ENCODE results near the gene EXOC3L1.

Gene EXOC3L1

GRCh38 chr16:67228905-67229304, 39.0 kb upstream of the EXOC3L1 start:
- no peak for TF ChIP-seq EP300 (IDR thresholded peaks at IDR 0.05; ENCODE audit: borderline replicate concordance)
- no peak for TF ChIP-seq EGR1 (IDR thresholded peaks at IDR 0.05)
- TF ChIP-seq CEBPB (IDR thresholded peaks at IDR 0.05) = no peak
- no peak for TF ChIP-seq YY1 (IDR thresholded peaks at IDR 0.05; ENCODE audit: low read depth)
- TF ChIP-seq CREB1 (IDR thresholded peaks at IDR 0.05; ENCODE audit: low read depth) = no peak
- no peak for TF ChIP-seq MAX (IDR thresholded peaks at IDR 0.05)
- TF ChIP-seq RAD21 (IDR thresholded peaks at IDR 0.05; ENCODE audit: low read depth) = no peak
- TF ChIP-seq TEAD4 (IDR thresholded peaks at IDR 0.05) = no peak

- TF ChIP-seq, protein P1, sequence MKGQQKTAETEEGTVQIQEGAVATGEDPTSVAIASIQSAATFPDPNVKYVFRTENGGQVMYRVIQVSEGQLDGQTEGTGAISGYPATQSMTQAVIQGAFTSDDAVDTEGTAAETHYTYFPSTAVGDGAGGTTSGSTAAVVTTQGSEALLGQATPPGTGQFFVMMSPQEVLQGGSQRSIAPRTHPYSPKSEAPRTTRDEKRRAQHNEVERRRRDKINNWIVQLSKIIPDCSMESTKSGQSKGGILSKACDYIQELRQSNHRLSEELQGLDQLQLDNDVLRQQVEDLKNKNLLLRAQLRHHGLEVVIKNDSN (IDR thresholded peaks at IDR 0.05) = no peak
- no peak for TF ChIP-seq RAD21 (IDR thresholded peaks at IDR 0.05; ENCODE audit: low read depth)
- TF ChIP-seq NFIC (IDR thresholded peaks at IDR 0.05) = no peak
- no peak for TF ChIP-seq CREB1 (IDR thresholded peaks at IDR 0.05; ENCODE audit: low read depth)
- no peak for TF ChIP-seq TAF1 (IDR thresholded peaks at IDR 0.05; ENCODE audit: low read depth)
- TF ChIP-seq REST (IDR thresholded peaks at IDR 0.05; ENCODE audit: low read depth) = no peak
- TF ChIP-seq TEAD4 (IDR thresholded peaks at IDR 0.05) = no peak
- no peak for TF ChIP-seq EGR1 (IDR thresholded peaks at IDR 0.05)
- no peak for TF ChIP-seq EP300 (IDR thresholded peaks at IDR 0.05; ENCODE audit: borderline replicate concordance)
- TF ChIP-seq ZBTB7A (IDR thresholded peaks at IDR 0.05; ENCODE audit: low read depth) = no peak
- TF ChIP-seq FOXM1 (IDR thresholded peaks at IDR 0.05; ENCODE audit: borderline replicate concordance, low read depth) = no peak
- TF ChIP-seq CEBPB (IDR thresholded peaks at IDR 0.05) = no peak
- no peak for TF ChIP-seq YY1 (IDR thresholded peaks at IDR 0.05; ENCODE audit: low read depth)
- no peak for TF ChIP-seq MAX (IDR thresholded peaks at IDR 0.05)
- no peak for TF ChIP-seq TCF12 (IDR thresholded peaks at IDR 0.05; ENCODE audit: low read depth)
Measured at GRCh38 chr16:67228034-67228785, 38.3 kb upstream of the EXOC3L1 start.

DNA sequence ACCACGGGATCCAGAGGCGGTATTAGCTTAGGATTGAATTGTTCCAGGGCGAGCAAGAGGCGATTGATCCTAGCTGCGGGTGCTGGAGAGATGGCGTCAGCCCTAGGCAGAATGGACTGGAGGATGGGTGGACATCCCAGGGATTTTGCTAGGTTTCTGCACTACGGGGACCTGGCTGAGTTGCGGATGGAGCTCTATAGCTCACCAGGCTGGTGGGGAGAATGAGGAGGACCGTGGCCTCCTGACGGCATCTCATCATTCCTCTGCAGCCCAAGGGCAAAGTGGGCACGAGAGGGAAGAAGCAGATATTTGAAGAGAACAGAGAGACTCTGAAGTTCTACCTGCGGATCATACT, 37.6 kb upstream of the EXOC3L1 start:
- no peak for TF ChIP-seq TAF1 (IDR thresholded peaks at IDR 0.05; ENCODE audit: low read depth)
- no peak for TF ChIP-seq CREB1 (IDR thresholded peaks at IDR 0.05; ENCODE audit: low read depth)
- TF ChIP-seq ZBTB7A (IDR thresholded peaks at IDR 0.05; ENCODE audit: low read depth) = no peak
- TF ChIP-seq CEBPB (IDR thresholded peaks at IDR 0.05) = no peak
- no peak for TF ChIP-seq NFIC (IDR thresholded peaks at IDR 0.05)
- TF ChIP-seq FOXM1 (IDR thresholded peaks at IDR 0.05; ENCODE audit: borderline replicate concordance, low read depth) = no peak

GRCh38 chr16:67226804-67227566, 37.0 kb upstream of the EXOC3L1 start, which contains the start of gene TMEM208:
TMEM208 (plus strand) TSS chr16:67227130; CDS start chr16:67227219, 89 bp downstream.
- TF ChIP-seq NFIC (IDR thresholded peaks at IDR 0.05) (peak; percentile 14; the same call in 1 of the 2 replicates), CREB1 (IDR thresholded peaks at IDR 0.05; ENCODE audit: low read depth) (peak; percentile 98), TEAD4 (IDR thresholded peaks at IDR 0.05) (0 out of 2 replicates have a peak, but pooled peaks have one; percentile 1), RAD21 (IDR thresholded peaks at IDR 0.05; ENCODE audit: low read depth) (no peak), EGR1 (IDR thresholded peaks at IDR 0.05) (peak; percentile 88), MAX (IDR thresholded peaks at IDR 0.05) (peak; percentile 86), TAF1 (IDR thresholded peaks at IDR 0.05; ENCODE audit: low read depth) (peak; percentile 74), CEBPB (IDR thresholded peaks at IDR 0.05) (no peak), ZBTB7A (IDR thresholded peaks at IDR 0.05; ENCODE audit: low read depth) (no peak), TCF12 (IDR thresholded peaks at IDR 0.05; ENCODE audit: low read depth) (peak; percentile 72; the same call in 1 of the 2 replicates), YY1 (IDR thresholded peaks at IDR 0.05; ENCODE audit: low read depth) (peak; percentile 89), EP300 (IDR thresholded peaks at IDR 0.05; ENCODE audit: borderline replicate concordance) (peak; percentile 28; the same call in 1 of the 2 replicates)
- TF ChIP-seq, protein P1 (IDR thresholded peaks at IDR 0.05) = peak; percentile 52; the same call in 1 of the 2 replicates

GRCh38 chr16:67226295-67226803, 36.4 kb upstream of the EXOC3L1 start:
- TF ChIP-seq RAD21 (IDR thresholded peaks at IDR 0.05; ENCODE audit: low read depth) (no peak), MAX (IDR thresholded peaks at IDR 0.05) (no peak), TCF12 (IDR thresholded peaks at IDR 0.05; ENCODE audit: low read depth) (no peak), FOXM1 (IDR thresholded peaks at IDR 0.05; ENCODE audit: borderline replicate concordance, low read depth) (no peak), ZBTB7A (IDR thresholded peaks at IDR 0.05; ENCODE audit: low read depth) (no peak), TAF1 (IDR thresholded peaks at IDR 0.05; ENCODE audit: low read depth) (no peak), NFIC (IDR thresholded peaks at IDR 0.05) (no peak)

DNA sequence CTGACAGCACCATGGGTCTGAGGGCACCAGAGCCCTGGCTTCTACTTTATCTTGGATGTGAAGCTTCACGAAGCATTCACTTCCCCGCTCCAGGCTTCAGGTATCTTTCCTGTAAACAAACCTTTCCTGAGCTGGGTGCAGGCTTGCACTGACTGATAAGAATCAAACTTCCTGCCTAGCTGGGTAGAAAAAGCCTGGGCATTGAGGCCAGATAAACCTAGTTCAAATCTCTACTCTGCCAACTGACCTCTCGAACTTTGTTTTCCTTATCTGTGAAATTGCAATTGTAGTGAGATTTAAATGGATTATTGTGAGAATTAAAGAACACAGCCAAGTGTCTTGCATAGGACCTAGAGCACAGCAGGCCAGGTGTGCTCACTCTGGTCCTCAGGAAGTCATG, 34.1 kb upstream of the EXOC3L1 start:
- TF ChIP-seq REST (IDR thresholded peaks at IDR 0.05; ENCODE audit: low read depth) = no peak
- TF ChIP-seq FOXM1 (IDR thresholded peaks at IDR 0.05; ENCODE audit: borderline replicate concordance, low read depth) = no peak
- TF ChIP-seq, protein P1 (IDR thresholded peaks at IDR 0.05) = no peak
- no peak for TF ChIP-seq NFIC (IDR thresholded peaks at IDR 0.05)
- TF ChIP-seq TCF12 (IDR thresholded peaks at IDR 0.05; ENCODE audit: low read depth) = no peak
- no peak for TF ChIP-seq EGR1 (IDR thresholded peaks at IDR 0.05)
- TF ChIP-seq EP300 (IDR thresholded peaks at IDR 0.05; ENCODE audit: borderline replicate concordance) = no peak
- TF ChIP-seq ZBTB7A (IDR thresholded peaks at IDR 0.05; ENCODE audit: low read depth) = no peak
